Measurements from ENCODE around the gene SLX9. TPM values are rescaled to one million over a fixed set of nuclear protein-coding genes. Genes with fewer than 3 reads are reported as not detected.

The SLX9 gene
- total RNA-seq, 1 experiment from 2014 or later: 77.2 TPM

- TF ChIP-seq TEAD1 (CRISPR knock-in tag; IDR thresholded peaks at IDR 0.05) (no peak), NR3C1 (CRISPR knock-in tag; conservative IDR thresholded peaks at IDR 0.05; ENCODE audit: low read depth) (no peak), PRDM15 (CRISPR knock-in tag; IDR thresholded peaks at IDR 0.05) (no peak), FOXJ3 (CRISPR knock-in tag; IDR thresholded peaks at IDR 0.05; ENCODE audit: borderline replicate concordance) (no peak)
Measured at GRCh38 chr21:44894687-44895302, 45.0 kb upstream of the SLX9 start (continued).

GRCh38 chr21:44895859-44896258 is 44.0 kb upstream of the SLX9 start:
- CTCF ChIA-PET: no interaction called here
- H3K4me1 Mint-ChIP-seq: no peaks in the 10 kb centered on the region
- POLR2A ChIA-PET: no interaction called here
- ATAC-seq (no peak), DNase-seq (ENCODE audit: low spot score) (no peak)
- TF ChIP-seq ZNF263 (CRISPR knock-in tag; IDR thresholded peaks at IDR 0.05; ENCODE audit: low read depth): peak; percentile 88; the same call in 1 of the 2 replicates
- TF ChIP-seq SOX15 (CRISPR knock-in tag; IDR thresholded peaks at IDR 0.05): no peak
- no peak for TF ChIP-seq ZNF232 (CRISPR knock-in tag; IDR thresholded peaks at IDR 0.05)
- TF ChIP-seq ZNF425 (CRISPR knock-in tag; conservative IDR thresholded peaks at IDR 0.05): no peak
- TF ChIP-seq HMGA2 (CRISPR knock-in tag; IDR thresholded peaks at IDR 0.05): peak; percentile 87
- TF ChIP-seq ZNF396 (CRISPR knock-in tag; IDR thresholded peaks at IDR 0.05; ENCODE audit: borderline replicate concordance): no peak
- no peak overlapping the region for H3K27ac Mint-ChIP-seq
- H3K27me3 Mint-ChIP-seq (ENCODE audit: low read depth): no peaks in the 10 kb centered on the region
- no peaks in the 10 kb centered on the region for H3K9me3 Mint-ChIP-seq
- H3K4me3 Mint-ChIP-seq: no peak overlapping the region
- no peaks in the 10 kb centered on the region for H3K36me3 Mint-ChIP-seq

- no peaks in the 10 kb centered on the region for H3K27me3 Mint-ChIP-seq (ENCODE audit: low read depth)
- ATAC-seq (no peak), DNase-seq (ENCODE audit: low spot score) (no peak)
- ChIA-PET POLR2A (no interaction called here), CTCF (interaction anchor here (1.3 kb wide), 1 partner anchor 53 kb away, joined by 3 read pairs; no protein-coding TSS in a partner anchor)
- peaks cover under 1% of the 10 kb centered on the region; the same call in 1 of the 2 replicates for H3K9me3 Mint-ChIP-seq
- H3K27ac Mint-ChIP-seq: no peak overlapping the region
- H3K4me1 Mint-ChIP-seq: no peaks in the 10 kb centered on the region
- H3K4me3 Mint-ChIP-seq: no peak overlapping the region
- TF ChIP-seq RELA (CRISPR knock-in tag; IDR thresholded peaks at IDR 0.05; ENCODE audit: borderline replicate concordance) (no peak), ERG (CRISPR knock-in tag; IDR thresholded peaks at IDR 0.05) (no peak)
- H3K36me3 Mint-ChIP-seq: no peaks in the 10 kb centered on the region; the same call in 1 of the 2 replicates
Measured at GRCh38 chr21:44896561-44897286, 43.1 kb upstream of the SLX9 start.
